Spinal cord (tissue), 10 donors: ENCODE results near the gene SLK. TPM values are rescaled to one million over a fixed set of nuclear protein-coding genes. Genes with fewer than 3 reads are reported as not detected.
A peak's percentile ranks its signal among the peaks of the same experiment; 100 is the strongest.

ENCODE experiments used
- DNase-seq, 6 donors: peaks; one replicate each; pipeline versions ENCODE4 v3.0.0 to v3.0.0-alpha.2; 2013 to 2015; ENCODE audit warnings: low spot score in 6 of 6, low read depth in 4 of 6
- H3K27ac ChIP-seq: one replicate; pipeline ENCODE4 v1.5.1; 2013; ENCODE audit warnings: low read depth, low read length, control low read depth
- H3K27me3 ChIP-seq: one replicate; pipeline ENCODE4 v1.6.1; 2013; ENCODE audit warnings: low read length; ENCODE audit not compliant: control insufficient read depth, insufficient read depth
- H3K36me3 ChIP-seq: one replicate; pipeline ENCODE4 v1.6.1; 2013; ENCODE audit warnings: low read length; ENCODE audit not compliant: control insufficient read depth, insufficient read depth
- H3K4me1 ChIP-seq: one replicate; pipeline ENCODE4 v1.6.1; 2013; ENCODE audit warnings: low read length; ENCODE audit not compliant: control insufficient read depth, insufficient read depth
- H3K4me3 ChIP-seq: one replicate; pipeline ENCODE4 v1.5.1; 2013; ENCODE audit warnings: low read depth, low read length, control low read depth
- H3K9me3 ChIP-seq: one replicate; pipeline ENCODE4 v1.6.1; 2013; ENCODE audit warnings: low read length; ENCODE audit not compliant: control insufficient read depth, insufficient read depth
- WGBS: methylation state at CpG from one replicate; pipeline ENCODE4 v1.1.5; 2013; ENCODE audit warnings: missing lambda C conversion rate; ENCODE audit not compliant: insufficient coverage; 5-methylcytosine and 5-hydroxymethylcytosine counted together
- polyA plus RNA-seq, 2 donors: library from polyadenylated mRNA; unstranded; fragments of 120-200 nt; gene quantifications; one replicate each; pipeline ENCODE4 v1.2.1, GENCODE V29; 2013; ENCODE audit not compliant: insufficient read length in 2 of 2
- small RNA-seq: library from RNA; depleted of rRNA; stranded (forward); fragments of <200 nt; gene quantifications from one replicate; pipeline ENCODE3, GENCODE V24; 2014; ENCODE audit warnings: low replicate concordance
- total RNA-seq, 2 donors: library from RNA; depleted of rRNA in 1 of 2; stranded (reverse); fragments of 120-200 nt in 1 of 2; fragments of >200 nt in 1 of 2; gene quantifications; one replicate each; pipeline versions ENCODE4 v1.2.3 to v1.2.4, GENCODE V29; 2013 to 2014
- donor health status: healthy.

The SLK gene
- total and polyA plus RNA-seq, 4 donors, result 15.1 to 65.5 (median 37.6) TPM

- WGBS, result no CpG with 5 or more reads among the region's 3 CpGs
- Histone ChIP-seq H3K4me1 (peaks cover 17% of the 10 kb centered on the region), H3K27ac (no peak overlapping the region), H3K36me3 (no peaks in the 10 kb centered on the region), H3K27me3 (no peaks in the 10 kb centered on the region), H3K4me3 (no peak overlapping the region), H3K9me3 (no peaks in the 10 kb centered on the region)
- peak; percentile 29 to 89 (median 54) for DNase-seq
Observed at GRCh38 chr10:104076743-104077160, 109.8 kb downstream of the SLK start.

GRCh38 chr10:104077247-104077646 is 110.3 kb downstream of the SLK start:
- 37% methylated on average over 3 of the region's 3 CpGs for WGBS
- Histone ChIP-seq H3K4me3 (no peak overlapping the region), H3K9me3 (no peaks in the 10 kb centered on the region), H3K36me3 (no peaks in the 10 kb centered on the region), H3K27ac (no peak overlapping the region), H3K4me1 (peaks cover 17% of the 10 kb centered on the region), H3K27me3 (no peaks in the 10 kb centered on the region)
- peak in 1 of 6 donors; percentile 6 for DNase-seq

GRCh38 chr10:104077663-104078151 is 110.8 kb downstream of the SLK start:
- H3K36me3 ChIP-seq, result no peaks in the 10 kb centered on the region
- H3K9me3 ChIP-seq, result no peaks in the 10 kb centered on the region
- no peaks in the 10 kb centered on the region for H3K27me3 ChIP-seq
- DNase-seq, result no peak
- no peak overlapping the region for H3K27ac ChIP-seq
- no peak overlapping the region for H3K4me3 ChIP-seq
- WGBS, result 100% methylated on average over 2 of the region's 5 CpGs
- peaks cover 17% of the 10 kb centered on the region for H3K4me1 ChIP-seq

Small RNA genes within 50 kb of the gene (small RNA-seq; reads per million reads assigned to genes)
- gene RN7SL524P, result not detected

Other genes with a start within 250 kb of the SLK start
- gene SH3PXD2A, start 111.6 kb upstream of the SLK start, total RNA-seq, result 10 to 100 TPM; 32.2 to 41.2 TPM
- 10 to 100 TPM; 23.1 to 33.2 TPM for gene SH3PXD2A, start 111.6 kb upstream of the SLK start, polyA plus RNA-seq
- 10 to 100 TPM; 21.9 to 30.9 TPM for gene STN1, start 49.0 kb upstream of the SLK start, total RNA-seq
- gene STN1, start 49.0 kb upstream of the SLK start, polyA plus RNA-seq, result 10 to 100 TPM; 12.7 to 13.5 TPM
- gene COL17A1, start 118.7 kb downstream of the SLK start, total RNA-seq, result 1 to 10 TPM in 1 of 2 donors, under 1 TPM in 1; 0.61 to 1.7 TPM
- gene COL17A1, start 118.7 kb downstream of the SLK start, polyA plus RNA-seq, result under 1 TPM; 0.35 to 0.47 TPM
- 10 to 100 TPM; 11.1 to 11.6 TPM for gene SFR1, start 155.0 kb downstream of the SLK start, total RNA-seq
- 1 to 10 TPM; 6.7 to 6.9 TPM for gene SFR1, start 155.0 kb downstream of the SLK start, polyA plus RNA-seq